ENCODE results near the gene ERGIC2. TPM values are rescaled to one million over a fixed set of nuclear protein-coding genes. Genes with fewer than 3 reads are reported as not detected.

ERGIC2 gene
- total RNA-seq, 1 donor = 50.3 TPM

- TF ChIP-seq CTCF (IDR thresholded peaks at IDR 0.05; ENCODE audit: extremely low read depth, low read depth, low read length) = no peak
Measured at GRCh38 chr12:29288031-29288430, 92.9 kb downstream of the ERGIC2 start.

DNA sequence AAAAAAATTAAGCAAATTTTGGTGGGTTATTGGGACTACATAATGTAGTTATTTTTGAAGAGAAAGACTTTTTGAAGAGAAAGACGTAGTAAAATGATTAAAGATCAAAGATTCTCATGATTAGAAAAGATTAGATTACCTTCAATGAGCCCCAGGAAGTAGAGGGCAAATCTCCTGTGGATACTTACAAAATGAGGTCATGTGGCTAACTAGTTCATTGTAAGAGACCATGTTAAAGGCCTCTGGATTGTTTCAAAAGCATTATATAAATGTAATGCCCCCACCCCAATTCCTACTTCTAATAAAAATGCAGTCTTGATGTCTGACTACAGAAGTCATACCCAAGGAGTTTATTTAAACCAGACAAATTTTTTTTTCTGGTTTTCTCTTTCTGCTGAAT is 93.3 kb downstream of the ERGIC2 start:
- Histone ChIP-seq H3K4me3 (ENCODE audit: insufficient read depth, low read length) (no peak overlapping the region), H3K27ac (ENCODE audit: low read depth, low read length) (no peak overlapping the region), H3K79me2 (ENCODE audit: insufficient read depth, low read length) (no peaks in the 10 kb centered on the region), H2AFZ (ENCODE audit: low read length) (no peak overlapping the region), H3K4me1 (ENCODE audit: insufficient read depth, low read length) (peaks cover 26% of the 10 kb centered on the region), H3K27me3 (ENCODE audit: insufficient read depth, low read length) (no peaks in the 10 kb centered on the region), H4K20me1 (ENCODE audit: insufficient read depth, low read length) (no peaks in the 10 kb centered on the region), H3K4me2 (ENCODE audit: insufficient read depth, low read length) (no peak overlapping the region), H3K9me3 (ENCODE audit: low read depth, low read length) (no peaks in the 10 kb centered on the region), H3K36me3 (ENCODE audit: insufficient read depth, low read length) (no peaks in the 10 kb centered on the region)
- no peak for DNase-seq (ENCODE audit: insufficient read length, low spot score, missing footprints)
- TF ChIP-seq CTCF (IDR thresholded peaks at IDR 0.05; ENCODE audit: extremely low read depth, low read depth, low read length) = no peak

More at GRCh38 chr12:29288031-29288430, 92.9 kb downstream of the ERGIC2 start:
- no peaks in the 10 kb centered on the region for H3K9me3 ChIP-seq (ENCODE audit: low read depth, low read length)
- H3K36me3 ChIP-seq (ENCODE audit: insufficient read depth, low read length) = no peaks in the 10 kb centered on the region
- no peaks in the 10 kb centered on the region for H4K20me1 ChIP-seq (ENCODE audit: insufficient read depth, low read length)
- no peak overlapping the region for H3K4me3 ChIP-seq (ENCODE audit: insufficient read depth, low read length)
- no peak overlapping the region for H2AFZ ChIP-seq (ENCODE audit: low read length)
- no peak overlapping the region for H3K27ac ChIP-seq (ENCODE audit: low read depth, low read length)
- no peaks in the 10 kb centered on the region for H3K79me2 ChIP-seq (ENCODE audit: insufficient read depth, low read length)
- H3K4me2 ChIP-seq (ENCODE audit: insufficient read depth, low read length) = no peak overlapping the region
- DNase-seq (ENCODE audit: insufficient read length, low spot score, missing footprints) = no peak
- peaks cover 26% of the 10 kb centered on the region for H3K4me1 ChIP-seq (ENCODE audit: insufficient read depth, low read length)
- H3K27me3 ChIP-seq (ENCODE audit: insufficient read depth, low read length) = no peaks in the 10 kb centered on the region

Other genes starting within 250 kb of the ERGIC2 start
- gene FAR2, start 231.9 kb downstream of the ERGIC2 start, total RNA-seq = 7.7 and 10.5 TPM in 2 replicates
- under 0.01 and 0.29 TPM in 2 replicates for gene OVCH1, start 116.5 kb upstream of the ERGIC2 start, total RNA-seq